HFFc6 (cell line): ENCODE measurements around the gene FKBP15. TPM values are rescaled to one million over a fixed set of nuclear protein-coding genes. Genes with fewer than 3 reads are reported as not detected.
A peak's percentile ranks its signal among the peaks of the same experiment; 100 is the strongest.
"Not testable (repeated sequence)": the region's sequence is repeated elsewhere in the genome, so short reads cannot be mapped to it uniquely, and the experiment has no call there.

Experiments used
- DNase-seq: peaks from one replicate; pipeline ENCODE4 v3.0.0-alpha.2; 2018
- H3K27ac Mint-ChIP-seq: 2 replicates; pipeline ENCODE4 v1.8.0; 2020; ENCODE audit warnings: mild to moderate bottlenecking, mixed read lengths
- H3K27me3 Mint-ChIP-seq: 2 replicates; pipeline ENCODE4 v1.8.0; 2021; ENCODE audit warnings: mild to moderate bottlenecking, moderate library complexity, mixed read lengths; ENCODE audit not compliant: insufficient read depth
- H3K36me3 Mint-ChIP-seq: 2 replicates; pipeline ENCODE4 v1.8.0; 2021; ENCODE audit warnings: low read depth, mixed read lengths
- H3K4me1 Mint-ChIP-seq: 2 replicates; pipeline ENCODE4 v1.8.0; 2020; ENCODE audit warnings: low read depth, mixed read lengths
- H3K4me3 Mint-ChIP-seq: 2 replicates; pipeline ENCODE4 v1.8.0; 2020; ENCODE audit warnings: mild to moderate bottlenecking, moderate library complexity, mixed read lengths
- H3K9me3 Mint-ChIP-seq: 2 replicates; pipeline ENCODE4 v1.8.0; 2020; ENCODE audit warnings: mild to moderate bottlenecking, mixed read lengths
- CTCF ChIP-seq: fragments of 200-600 bp; sonication (generic); IDR thresholded peaks from 2 replicates; pipeline ENCODE4 v1.5.0; 2021; ENCODE audit warnings: antibody characterized with exemption, mild to moderate bottlenecking
- total RNA-seq, 6 experiments: library from RNA; stranded (reverse); fragmentation: NEBNext Ultra II Directional; extraction: Animal tissue kit (Norgen Biotek cat#: 25700); gene quantifications; 2 replicates in 1 of 6; 3 replicates in 5 of 6; pipeline ENCODE4 v1.2.3, GENCODE V29; 2021

Gene FKBP15
- total RNA-seq, 6 experiments from 2014 or later, result 25.2 to 29.8 (median 28.0) TPM

DNA sequence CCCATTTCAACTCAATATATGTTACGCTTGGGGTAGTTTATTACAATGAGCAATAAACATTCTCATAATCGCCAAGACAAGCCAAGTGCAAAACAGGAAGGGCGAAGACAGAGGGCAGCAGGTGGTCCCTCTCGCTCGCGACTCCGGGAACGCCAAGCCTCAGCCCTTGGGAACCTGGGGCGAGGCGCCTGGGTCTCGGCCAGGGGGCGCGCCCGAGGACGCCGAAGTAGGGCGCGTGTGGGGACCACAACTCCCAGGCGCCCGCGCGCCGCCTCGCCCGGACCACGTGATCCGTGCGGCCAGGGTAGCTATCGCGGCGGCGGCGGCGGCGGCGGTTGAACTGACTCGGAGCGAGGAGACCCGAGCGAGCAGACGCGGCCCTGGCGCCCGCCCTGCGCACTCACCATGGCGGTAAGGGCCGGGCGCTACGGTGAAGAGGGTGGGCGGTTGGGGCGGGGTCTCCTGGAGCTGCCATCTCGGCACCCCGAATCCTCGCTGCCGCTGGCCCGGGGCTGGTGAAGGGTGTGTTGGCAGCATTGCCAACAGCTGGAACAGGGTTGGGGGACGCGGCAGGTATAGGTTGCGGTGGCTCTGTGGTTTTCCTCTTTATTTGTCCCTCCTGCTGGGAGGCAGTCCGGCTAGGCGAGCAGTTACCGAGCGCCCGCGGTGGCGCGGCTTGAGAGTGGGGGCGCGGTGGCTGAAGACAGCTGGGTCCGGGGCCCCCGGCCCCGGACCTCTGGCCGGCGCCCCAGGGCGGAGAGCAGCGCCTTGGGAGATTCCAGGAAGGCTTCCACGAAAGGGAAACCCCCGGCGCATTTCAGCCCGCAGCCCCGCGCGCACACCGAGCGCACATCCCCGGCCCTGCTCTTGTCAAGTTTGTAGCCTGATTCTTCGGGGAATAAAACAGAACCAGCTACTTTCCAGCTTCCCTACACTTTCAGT is 70.1 kb downstream of the FKBP15 start, which contains the start of gene SLC31A2:
Gene SLC31A2 (plus strand): TSS at position 338 of the 942 bp plus-strand sequence. CDS start 68 bp downstream, at position 406.
- DNase-seq, result peak; percentile 69
- peak within 1 kb of the TSS; percentile 30; the same call in 1 of the 2 replicates for H3K27ac Mint-ChIP-seq

DNA sequence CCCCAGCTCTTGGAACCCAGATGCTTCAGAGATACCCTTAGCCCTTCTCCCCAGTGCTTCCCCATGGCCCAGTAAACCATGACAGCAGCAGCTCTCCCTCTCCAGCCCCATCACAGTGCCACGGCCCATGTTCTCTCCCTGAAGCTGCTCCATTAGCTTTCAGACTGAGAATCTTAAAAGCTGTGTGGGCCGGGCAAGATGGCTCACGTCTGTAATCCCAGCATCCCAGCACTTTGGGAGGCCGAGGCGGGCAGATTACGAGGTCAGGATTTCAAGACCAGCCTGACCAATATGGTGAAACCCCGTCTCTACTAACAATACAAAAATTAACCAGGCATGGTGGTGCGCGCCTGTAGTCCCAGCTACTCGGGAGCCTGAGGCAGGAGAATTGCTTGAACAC is 71.5 kb downstream of the FKBP15 start:
- peaks cover 32% of the 10 kb centered on the region for H3K4me1 Mint-ChIP-seq
- H3K9me3 Mint-ChIP-seq, H3K27ac Mint-ChIP-seq, H3K36me3 Mint-ChIP-seq, DNase-seq, H3K4me3 Mint-ChIP-seq: not testable (repeated sequence)
- peaks cover 27% of the 10 kb centered on the region for H3K27me3 Mint-ChIP-seq

More for the DNA sequence above, 70.1 kb downstream of the FKBP15 start, which contains the start of gene SLC31A2:
- no peaks in the 10 kb centered on the region for H3K9me3 Mint-ChIP-seq
- H3K4me3 Mint-ChIP-seq, result peak within 1 kb of the TSS; percentile 75
- H3K4me1 Mint-ChIP-seq, result peaks cover 38% of the 10 kb centered on the region
- peak; percentile 71 for TF ChIP-seq CTCF
- H3K36me3 Mint-ChIP-seq, result no peaks in the 10 kb centered on the region
- peaks cover 17% of the 10 kb centered on the region for H3K27me3 Mint-ChIP-seq

GRCh38 chr9:113148781-113149510 is 72.1 kb downstream of the FKBP15 start:
- Mint-ChIP-seq H3K36me3 (no peaks in the 10 kb centered on the region), H3K9me3 (peaks cover 4% of the 10 kb centered on the region; the same call in 1 of the 2 replicates), H3K27ac (no peak overlapping the region), H3K4me3 (no peak overlapping the region), H3K4me1 (peaks cover 25% of the 10 kb centered on the region), H3K27me3 (peaks cover 32% of the 10 kb centered on the region)
- no peak for TF ChIP-seq CTCF
- no peak for DNase-seq

- peaks cover 19% of the 10 kb centered on the region for H3K4me1 Mint-ChIP-seq
- no peak for DNase-seq
- H3K27ac Mint-ChIP-seq, result no peak overlapping the region
- no peaks in the 10 kb centered on the region for H3K36me3 Mint-ChIP-seq
- H3K4me3 Mint-ChIP-seq, result no peak overlapping the region
- H3K27me3 Mint-ChIP-seq, result peaks cover 36% of the 10 kb centered on the region
- TF ChIP-seq CTCF, result no peak
- H3K9me3 Mint-ChIP-seq, result peaks cover 4% of the 10 kb centered on the region; the same call in 1 of the 2 replicates
Observed at GRCh38 chr9:113148372-113148705, 72.7 kb downstream of the FKBP15 start.

- Mint-ChIP-seq H3K9me3 (peaks cover 4% of the 10 kb centered on the region), H3K4me3 (no peak overlapping the region), H3K4me1 (no peaks in the 10 kb centered on the region), H3K36me3 (no peaks in the 10 kb centered on the region), H3K27me3 (peaks cover 39% of the 10 kb centered on the region), H3K27ac (no peak overlapping the region)
- DNase-seq, result no peak
- TF ChIP-seq CTCF, result peak; percentile 20; the same call in 1 of the 2 replicates
Observed at GRCh38 chr9:113143432-113144227, 77.4 kb downstream of the FKBP15 start.

GRCh38 chr9:113140896-113141295 is 80.2 kb downstream of the FKBP15 start:
- not testable (repeated sequence) for H3K4me3 Mint-ChIP-seq, H3K4me1 Mint-ChIP-seq, DNase-seq, H3K36me3 Mint-ChIP-seq, H3K27ac Mint-ChIP-seq, H3K9me3 Mint-ChIP-seq
- H3K27me3 Mint-ChIP-seq, result peaks cover 26% of the 10 kb centered on the region
